Activated CD4-positive, alpha-beta T cell treated with anti-CD3 and anti-CD28 coated beads for 36 hours (primary cell): Measurements from ENCODE around the gene HUNK. TPM values are rescaled to one million over a fixed set of nuclear protein-coding genes. Genes with fewer than 3 reads are reported as not detected.

Experiments used
- ATAC-seq: fragments of 200-7000 bp; cut with Tn5 transposase; one replicate; pipeline ENCODE4 v1.10.0; 2021; ENCODE audit warnings: mild to moderate bottlenecking, moderate library complexity
- CTCF ChIA-PET: fragments of 350-600 bp; sonication (Branson Sonifier 250); formaldehyde crosslinking; loops from one replicate; lab custom pipeline; 2021; ENCODE audit warnings: antibody characterized with exemption; lab: Charles Lee
- POLR2A ChIA-PET: fragments of 350-600 bp; sonication (Branson Sonifier 250); formaldehyde crosslinking; loops from one replicate; lab custom pipeline; 2021; ENCODE audit warnings: antibody characterized with exemption, inconsistent platforms; lab: Charles Lee
- DNase-seq: peaks from one replicate; pipeline ENCODE4 v3.0.0-alpha.2; 2020
- H3K27ac Mint-ChIP-seq: one replicate; pipeline ENCODE4 v1.8.0; 2021; ENCODE audit warnings: mixed read lengths
- H3K27me3 Mint-ChIP-seq: one replicate; pipeline ENCODE4 v1.8.0; 2021; ENCODE audit warnings: mixed read lengths
- H3K36me3 Mint-ChIP-seq: one replicate; pipeline ENCODE4 v1.8.0; 2021; ENCODE audit warnings: low read depth, mixed read lengths
- H3K4me1 Mint-ChIP-seq: one replicate; pipeline ENCODE4 v1.8.0; 2021; ENCODE audit warnings: mixed read lengths
- H3K4me3 Mint-ChIP-seq: one replicate; pipeline ENCODE4 v1.8.0; 2021; ENCODE audit warnings: mild to moderate bottlenecking, moderate library complexity, mixed read lengths
- H3K9me3 Mint-ChIP-seq: one replicate; pipeline ENCODE4 v1.8.0; 2021; ENCODE audit warnings: low read depth, mixed read lengths
- intact Hi-C, 2 experiments: fragments of 100-400 bp; cut with DNase I in 1 of 2; cut with micrococcal nuclease in 1 of 2; formaldehyde crosslinking; loops; one replicate each; pipeline versions ENCODE4 v1.14.2 to v1.15.1; 2022 to 2024; cut with DNase I, micrococcal nuclease
- total RNA-seq, 2 experiments: library from RNA; stranded (reverse); gene quantifications; one replicate each; pipeline ENCODE4 v1.2.3, GENCODE V29; 2021

The HUNK gene
- total RNA-seq, 2 experiments from 2014 or later = 0.02 to 0.27 TPM

DNA sequence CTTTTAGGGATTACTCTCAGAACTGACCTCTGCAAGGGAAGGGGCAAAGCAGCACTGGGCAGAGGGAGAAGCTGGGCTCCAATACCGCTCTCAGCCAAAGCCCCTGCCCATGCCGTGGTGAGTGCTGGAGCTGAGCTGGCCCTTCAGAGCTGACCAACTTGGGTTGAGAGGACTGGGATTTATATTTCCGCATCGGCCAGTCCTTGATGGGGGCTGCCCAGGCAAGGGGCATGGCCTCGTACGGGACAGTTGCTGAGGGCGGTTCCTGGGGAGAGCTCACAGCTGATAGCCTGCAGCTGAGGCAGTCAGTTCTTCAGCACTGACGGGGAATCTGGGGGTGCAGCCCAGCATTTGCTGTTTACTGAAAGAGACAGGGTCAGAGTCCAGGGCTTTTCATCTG is 8.0 kb downstream of the HUNK start:
- no peak for ATAC-seq
- intact Hi-C loops = no loop called here
- H3K36me3 Mint-ChIP-seq = no peaks in the 10 kb centered on the region
- H3K9me3 Mint-ChIP-seq = no peaks in the 10 kb centered on the region
- ChIA-PET POLR2A (no interaction called here), CTCF (no interaction called here)
- H3K4me3 Mint-ChIP-seq = no peak overlapping the region
- no peaks in the 10 kb centered on the region for H3K4me1 Mint-ChIP-seq
- H3K27me3 Mint-ChIP-seq = peaks cover 21% of the 10 kb centered on the region
- H3K27ac Mint-ChIP-seq = no peak overlapping the region
- no peak for DNase-seq

DNA sequence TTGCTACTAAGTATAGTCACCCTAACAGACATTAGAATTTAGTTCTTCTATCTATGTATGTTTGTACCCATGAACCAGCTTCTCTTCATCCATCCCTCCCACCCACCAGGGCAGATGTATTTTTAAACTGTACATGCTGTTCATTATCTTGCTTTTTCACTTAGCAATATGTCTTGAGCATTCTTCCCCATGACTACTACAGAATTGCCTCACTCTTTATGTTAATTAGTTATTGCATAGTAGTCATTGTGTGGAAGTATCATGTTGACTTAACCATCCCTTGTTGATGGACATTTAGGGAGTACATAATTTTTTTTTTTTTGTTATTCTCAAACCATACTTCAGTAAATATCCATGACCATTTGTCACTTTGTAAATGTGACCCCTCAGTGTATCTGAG is 9.9 kb downstream of the HUNK start:
- POLR2A ChIA-PET = no interaction called here
- ATAC-seq (no peak), DNase-seq (no peak)
- CTCF ChIA-PET = interaction anchor here (0.5 kb wide), 1 partner anchor 277 kb away, joined by 3 read pairs; no protein-coding TSS in a partner anchor
- no peaks in the 10 kb centered on the region for H3K36me3 Mint-ChIP-seq
- intact Hi-C loops = no loop called here
- no peaks in the 10 kb centered on the region for H3K9me3 Mint-ChIP-seq
- H3K4me1 Mint-ChIP-seq = no peaks in the 10 kb centered on the region
- H3K27ac Mint-ChIP-seq = no peak overlapping the region
- H3K4me3 Mint-ChIP-seq = no peak overlapping the region
- peaks cover 12% of the 10 kb centered on the region for H3K27me3 Mint-ChIP-seq

DNA sequence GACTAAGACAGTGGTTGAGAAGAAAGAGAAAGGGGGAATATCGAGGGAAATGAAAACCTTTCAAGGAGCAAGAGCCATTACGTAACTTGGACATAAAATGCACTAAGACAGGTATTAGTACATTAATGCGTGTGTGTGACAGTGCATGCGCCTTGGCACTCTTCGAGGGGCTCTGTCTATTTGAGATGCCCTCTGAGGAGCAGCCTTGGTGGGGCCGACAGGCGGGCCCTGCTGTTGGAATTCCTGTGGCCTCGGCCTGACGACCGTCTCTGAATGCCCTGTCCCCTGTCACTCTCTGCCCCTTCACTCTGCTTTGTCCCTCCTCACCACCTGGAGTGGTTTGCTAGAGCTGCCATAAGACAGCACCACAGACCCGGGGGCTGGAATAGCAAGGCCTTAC is 12.3 kb downstream of the HUNK start:
- CTCF ChIA-PET = no interaction called here
- ATAC-seq (no peak), DNase-seq (no peak)
- Mint-ChIP-seq H3K27me3 (peaks cover 9% of the 10 kb centered on the region), H3K27ac (no peak overlapping the region), H3K4me1 (no peaks in the 10 kb centered on the region), H3K9me3 (no peaks in the 10 kb centered on the region), H3K4me3 (no peak overlapping the region), H3K36me3 (no peaks in the 10 kb centered on the region)
- POLR2A ChIA-PET = no interaction called here
- intact Hi-C loops = no loop called here

DNA sequence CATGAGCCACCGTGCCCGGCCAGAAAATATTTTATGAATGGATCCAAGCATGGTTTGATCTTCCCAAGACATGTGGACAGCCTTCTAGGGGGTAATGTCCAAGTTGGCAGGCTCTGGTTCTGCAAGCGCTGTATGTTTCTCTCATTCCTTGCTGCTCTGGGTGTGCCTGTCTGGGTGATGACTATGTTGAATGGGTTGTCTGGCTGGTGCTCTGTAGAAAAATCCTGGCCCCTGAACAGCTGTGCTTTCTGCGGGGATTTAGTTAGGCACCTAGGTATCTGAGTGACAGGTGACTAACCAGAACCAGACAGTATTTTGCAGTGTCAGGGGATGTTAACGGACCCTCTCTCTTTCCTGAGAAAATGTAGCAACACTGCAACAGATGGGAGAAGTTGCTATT is 14.1 kb downstream of the HUNK start:
- Mint-ChIP-seq H3K36me3 (no peaks in the 10 kb centered on the region), H3K9me3 (no peaks in the 10 kb centered on the region), H3K4me1 (no peaks in the 10 kb centered on the region), H3K27me3 (peaks cover 2% of the 10 kb centered on the region), H3K4me3 (no peak overlapping the region), H3K27ac (no peak overlapping the region)
- intact Hi-C loops = no loop called here
- ATAC-seq (no peak), DNase-seq (no peak)
- CTCF ChIA-PET = interaction anchor here (0.7 kb wide), 1 partner anchor 20 kb away, joined by 3 read pairs; no protein-coding TSS in a partner anchor
- POLR2A ChIA-PET = no interaction called here

GRCh38 chr21:31887391-31887841 is 14.6 kb downstream of the HUNK start:
- ChIA-PET CTCF (no interaction called here), POLR2A (no interaction called here)
- ATAC-seq (no peak), DNase-seq (no peak)
- intact Hi-C loops = no loop called here
- no peak overlapping the region for H3K27ac Mint-ChIP-seq
- no peaks in the 10 kb centered on the region for H3K4me1 Mint-ChIP-seq
- no peak overlapping the region for H3K4me3 Mint-ChIP-seq
- H3K27me3 Mint-ChIP-seq = peaks cover 2% of the 10 kb centered on the region
- no peaks in the 10 kb centered on the region for H3K36me3 Mint-ChIP-seq
- no peaks in the 10 kb centered on the region for H3K9me3 Mint-ChIP-seq

- ChIA-PET CTCF (interaction anchor here (0.5 to 0.9 kb wide), 2 partner anchors 11 to 13 kb away, joined by 3 to 4 read pairs; no protein-coding TSS in a partner anchor), POLR2A (interaction anchor here (0.5 kb wide), 1 partner anchor 917 kb away, joined by 9 read pairs; no protein-coding TSS in a partner anchor)
- H3K27me3 Mint-ChIP-seq = peaks cover 8% of the 10 kb centered on the region
Measured at GRCh38 chr21:31888936-31889371, 16.1 kb downstream of the HUNK start.

GRCh38 chr21:31889460-31889859 is 16.6 kb downstream of the HUNK start:
- ATAC-seq (no peak), DNase-seq (no peak)
- H3K9me3 Mint-ChIP-seq = no peaks in the 10 kb centered on the region
- H3K36me3 Mint-ChIP-seq = no peaks in the 10 kb centered on the region
- H3K4me1 Mint-ChIP-seq = no peaks in the 10 kb centered on the region
- intact Hi-C loops = no loop called here
- no peak overlapping the region for H3K4me3 Mint-ChIP-seq
- no peak overlapping the region for H3K27ac Mint-ChIP-seq
- H3K27me3 Mint-ChIP-seq = peaks cover 8% of the 10 kb centered on the region
- CTCF ChIA-PET = interaction anchor here (0.9 kb wide), 1 partner anchor 13 kb away, joined by 4 read pairs; no protein-coding TSS in a partner anchor
- POLR2A ChIA-PET = no interaction called here

More at GRCh38 chr21:31888936-31889371, 16.1 kb downstream of the HUNK start:
- DNase-seq (no peak), ATAC-seq (no peak)
- no peak overlapping the region for H3K27ac Mint-ChIP-seq
- H3K4me1 Mint-ChIP-seq = no peaks in the 10 kb centered on the region
- H3K4me3 Mint-ChIP-seq = no peak overlapping the region
- H3K9me3 Mint-ChIP-seq = no peaks in the 10 kb centered on the region
- no peaks in the 10 kb centered on the region for H3K36me3 Mint-ChIP-seq
- intact Hi-C loops = no loop called here

- ChIA-PET POLR2A (no interaction called here), CTCF (no interaction called here)
- DNase-seq = no peak
- H3K4me3 Mint-ChIP-seq = no peak overlapping the region
- ATAC-seq = no peak
- H3K36me3 Mint-ChIP-seq = no peaks in the 10 kb centered on the region
- no peak overlapping the region for H3K27ac Mint-ChIP-seq
- no peaks in the 10 kb centered on the region for H3K9me3 Mint-ChIP-seq
- peaks cover 8% of the 10 kb centered on the region for H3K27me3 Mint-ChIP-seq
- intact Hi-C loops = no loop called here
- no peaks in the 10 kb centered on the region for H3K4me1 Mint-ChIP-seq
Measured at GRCh38 chr21:31892686-31893085, 19.9 kb downstream of the HUNK start.

- peaks cover 8% of the 10 kb centered on the region for H3K27me3 Mint-ChIP-seq
- no peak overlapping the region for H3K27ac Mint-ChIP-seq
- peaks cover 1% of the 10 kb centered on the region for H3K4me1 Mint-ChIP-seq
- POLR2A ChIA-PET = no interaction called here
- ATAC-seq (no peak), DNase-seq (no peak)
- H3K4me3 Mint-ChIP-seq = no peak overlapping the region
- H3K36me3 Mint-ChIP-seq = no peaks in the 10 kb centered on the region
- CTCF ChIA-PET = interaction anchor here (1.0 kb wide), 1 partner anchor 28 kb away, joined by 3 read pairs; no protein-coding TSS in a partner anchor
- intact Hi-C loops = no loop called here
- no peaks in the 10 kb centered on the region for H3K9me3 Mint-ChIP-seq
Measured at GRCh38 chr21:31893851-31894415, 21.1 kb downstream of the HUNK start.

GRCh38 chr21:31894457-31894856 is 21.6 kb downstream of the HUNK start:
- Mint-ChIP-seq H3K4me1 (peaks cover 3% of the 10 kb centered on the region), H3K36me3 (no peaks in the 10 kb centered on the region), H3K27ac (no peak overlapping the region), H3K9me3 (no peaks in the 10 kb centered on the region), H3K27me3 (peaks cover 8% of the 10 kb centered on the region), H3K4me3 (no peak overlapping the region)
- no peak for DNase-seq
- ATAC-seq = no peak
- ChIA-PET CTCF (no interaction called here), POLR2A (no interaction called here)
- intact Hi-C loops = no loop called here

DNA sequence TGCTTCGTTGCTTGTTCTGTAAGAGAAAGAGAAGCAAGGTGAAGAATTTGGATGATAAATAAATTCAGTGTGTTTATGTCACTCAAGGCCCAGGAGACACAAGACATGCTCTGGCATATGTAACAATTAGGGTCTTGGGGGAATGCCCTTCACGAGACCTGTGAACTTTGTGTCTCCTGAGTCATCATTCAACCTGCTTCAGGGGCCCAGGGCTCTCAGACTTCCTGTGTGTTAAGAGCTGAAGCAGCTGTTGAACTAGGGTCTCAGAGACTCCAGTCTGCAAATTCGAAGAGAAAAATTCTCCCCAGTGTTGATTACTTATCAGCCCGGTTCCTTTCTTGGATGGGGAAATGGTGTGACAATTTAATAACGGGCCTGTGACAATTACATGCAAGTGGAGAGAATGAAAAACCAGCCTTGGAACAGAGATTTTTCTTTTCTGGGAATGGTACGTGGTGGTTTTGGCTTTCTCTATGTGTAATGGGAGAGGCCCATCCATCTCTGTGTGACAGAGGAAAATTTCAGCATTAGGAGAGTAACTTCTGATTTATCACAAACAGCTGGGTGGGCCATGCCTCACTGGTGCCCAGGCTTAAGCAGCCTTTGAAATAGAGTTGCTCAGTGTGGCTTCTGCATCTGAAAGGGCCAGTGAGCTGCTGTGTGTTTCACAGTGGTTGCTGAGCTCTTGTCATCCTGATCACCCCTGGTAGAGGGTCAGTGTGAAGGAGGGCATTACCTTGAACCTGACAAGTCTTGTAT is 22.4 kb downstream of the HUNK start:
- Mint-ChIP-seq H3K27ac (no peak overlapping the region), H3K36me3 (no peaks in the 10 kb centered on the region), H3K9me3 (peaks cover 3% of the 10 kb centered on the region), H3K4me1 (peaks cover 6% of the 10 kb centered on the region), H3K27me3 (peaks cover 7% of the 10 kb centered on the region), H3K4me3 (no peak overlapping the region)
- ChIA-PET CTCF (interaction anchor here (0.5 to 1.4 kb wide), 2 partner anchors 11 to 234 kb away, joined by 3 read pairs; no protein-coding TSS in a partner anchor), POLR2A (no interaction called here)
- intact Hi-C loops = no loop called here
- ATAC-seq = no peak
- no peak for DNase-seq

- POLR2A ChIA-PET = no interaction called here
- Mint-ChIP-seq H3K36me3 (no peaks in the 10 kb centered on the region), H3K27ac (no peak overlapping the region), H3K4me1 (peaks cover 6% of the 10 kb centered on the region), H3K4me3 (no peak overlapping the region), H3K9me3 (peaks cover 3% of the 10 kb centered on the region), H3K27me3 (peaks cover 7% of the 10 kb centered on the region)
- CTCF ChIA-PET = interaction anchor here (0.7 to 1.4 kb wide), 2 partner anchors 10 to 547 kb away, joined by 3 read pairs; no protein-coding TSS in a partner anchor
- ATAC-seq = no peak
- no peak for DNase-seq
- intact Hi-C loops = no loop called here
Measured at GRCh38 chr21:31896019-31896418, 23.2 kb downstream of the HUNK start.
